GM12873 (cell line): ENCODE measurements around the gene ZFPM1.
A peak's percentile ranks its signal among the peaks of the same experiment; 100 is the strongest.

Experiments
- TF ChIP-seq, protein P1 (sequence below): IDR thresholded peaks from 2 replicates; pipeline ENCODE4 v1.5.1; 2012; ENCODE audit warnings: low read depth, mild to moderate bottlenecking, moderate library complexity, low read length, control low read depth; ENCODE audit not compliant: insufficient read depth; ENCODE audit errors: missing control alignments

Gene ZFPM1

DNA sequence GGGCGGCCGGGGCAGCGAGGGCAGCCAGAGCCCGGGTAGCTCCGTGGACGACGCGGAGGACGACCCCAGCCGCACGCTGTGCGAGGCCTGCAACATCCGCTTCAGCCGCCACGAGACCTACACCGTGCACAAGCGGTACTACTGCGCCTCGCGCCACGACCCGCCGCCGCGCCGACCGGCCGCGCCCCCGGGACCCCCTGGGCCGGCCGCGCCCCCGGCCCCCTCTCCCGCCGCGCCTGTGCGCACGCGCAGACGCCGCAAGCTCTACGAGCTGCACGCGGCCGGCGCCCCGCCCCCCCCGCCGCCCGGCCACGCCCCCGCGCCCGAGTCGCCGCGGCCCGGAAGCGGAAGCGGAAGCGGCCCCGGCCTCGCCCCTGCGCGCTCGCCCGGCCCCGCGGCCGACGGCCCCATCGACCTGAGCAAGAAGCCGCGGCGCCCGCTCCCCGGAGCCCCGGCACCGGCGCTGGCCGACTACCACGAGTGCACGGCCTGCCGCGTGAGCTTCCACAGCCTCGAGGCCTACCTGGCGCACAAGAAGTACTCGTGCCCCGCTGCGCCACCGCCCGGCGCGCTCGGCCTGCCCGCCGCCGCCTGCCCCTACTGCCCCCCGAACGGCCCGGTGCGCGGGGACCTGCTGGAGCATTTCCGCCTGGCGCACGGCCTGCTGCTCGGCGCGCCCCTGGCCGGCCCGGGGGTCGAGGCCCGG is 81.0 kb downstream of the ZFPM1 start:
- TF ChIP-seq, protein P1, sequence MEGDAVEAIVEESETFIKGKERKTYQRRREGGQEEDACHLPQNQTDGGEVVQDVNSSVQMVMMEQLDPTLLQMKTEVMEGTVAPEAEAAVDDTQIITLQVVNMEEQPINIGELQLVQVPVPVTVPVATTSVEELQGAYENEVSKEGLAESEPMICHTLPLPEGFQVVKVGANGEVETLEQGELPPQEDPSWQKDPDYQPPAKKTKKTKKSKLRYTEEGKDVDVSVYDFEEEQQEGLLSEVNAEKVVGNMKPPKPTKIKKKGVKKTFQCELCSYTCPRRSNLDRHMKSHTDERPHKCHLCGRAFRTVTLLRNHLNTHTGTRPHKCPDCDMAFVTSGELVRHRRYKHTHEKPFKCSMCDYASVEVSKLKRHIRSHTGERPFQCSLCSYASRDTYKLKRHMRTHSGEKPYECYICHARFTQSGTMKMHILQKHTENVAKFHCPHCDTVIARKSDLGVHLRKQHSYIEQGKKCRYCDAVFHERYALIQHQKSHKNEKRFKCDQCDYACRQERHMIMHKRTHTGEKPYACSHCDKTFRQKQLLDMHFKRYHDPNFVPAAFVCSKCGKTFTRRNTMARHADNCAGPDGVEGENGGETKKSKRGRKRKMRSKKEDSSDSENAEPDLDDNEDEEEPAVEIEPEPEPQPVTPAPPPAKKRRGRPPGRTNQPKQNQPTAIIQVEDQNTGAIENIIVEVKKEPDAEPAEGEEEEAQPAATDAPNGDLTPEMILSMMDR = peak; percentile 11

DNA sequence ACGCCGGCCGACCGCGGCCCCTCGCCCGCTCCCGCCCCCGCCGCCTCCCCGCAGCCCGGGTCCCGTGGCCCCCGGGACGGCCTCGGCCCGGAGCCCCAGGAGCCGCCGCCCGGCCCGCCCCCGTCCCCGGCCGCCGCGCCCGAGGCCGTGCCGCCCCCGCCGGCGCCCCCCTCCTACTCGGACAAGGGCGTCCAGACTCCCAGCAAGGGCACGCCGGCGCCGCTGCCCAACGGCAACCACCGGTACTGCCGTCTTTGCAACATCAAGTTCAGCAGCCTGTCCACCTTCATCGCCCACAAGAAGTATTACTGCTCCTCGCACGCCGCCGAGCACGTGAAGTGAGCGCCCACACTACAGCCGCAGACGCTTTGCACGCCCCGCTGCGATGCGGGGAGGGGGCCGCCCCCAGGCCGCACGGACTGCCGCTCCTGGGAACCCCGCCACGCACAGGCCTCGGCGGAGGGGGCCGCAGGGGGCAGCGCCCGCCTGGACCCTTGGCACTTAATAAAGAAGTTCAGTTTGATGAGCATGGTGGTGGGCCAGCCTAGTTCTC is 81.6 kb downstream of the ZFPM1 start:
- TF ChIP-seq, protein P1 = peak; percentile 36

DNA sequence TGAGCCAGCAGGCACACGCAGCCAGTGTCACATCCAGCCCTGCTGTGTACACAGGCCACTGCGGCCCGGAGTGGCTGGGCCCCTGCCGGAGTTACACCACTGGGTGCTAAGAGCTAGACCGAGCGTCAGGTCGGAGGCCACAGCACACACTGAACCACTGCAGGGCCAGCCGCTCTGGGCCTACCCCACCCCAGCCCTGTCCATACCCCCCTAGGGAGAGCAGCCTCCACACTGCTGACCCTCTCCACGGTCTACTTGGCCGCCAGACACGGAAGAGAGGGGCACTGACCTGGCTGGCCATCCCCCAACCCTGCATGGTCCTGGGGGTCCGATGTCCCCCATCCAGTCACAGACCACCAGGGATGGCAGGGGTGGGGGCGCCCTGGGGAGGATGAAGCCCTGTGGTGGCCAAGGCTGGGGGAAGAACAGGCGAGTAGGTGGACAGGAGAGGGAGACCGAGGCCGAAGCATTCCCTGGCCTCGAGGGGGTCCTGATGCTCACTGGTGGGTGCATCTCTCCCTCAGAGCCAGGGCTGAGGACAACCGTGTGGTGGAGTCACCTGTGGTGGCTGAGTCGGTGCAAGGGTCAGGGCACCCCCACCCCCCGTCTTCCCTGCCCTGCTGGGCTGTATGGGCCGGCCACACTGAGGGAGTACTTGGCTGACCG is 82.2 kb downstream of the ZFPM1 start:
- TF ChIP-seq, protein P1 = no peak

DNA sequence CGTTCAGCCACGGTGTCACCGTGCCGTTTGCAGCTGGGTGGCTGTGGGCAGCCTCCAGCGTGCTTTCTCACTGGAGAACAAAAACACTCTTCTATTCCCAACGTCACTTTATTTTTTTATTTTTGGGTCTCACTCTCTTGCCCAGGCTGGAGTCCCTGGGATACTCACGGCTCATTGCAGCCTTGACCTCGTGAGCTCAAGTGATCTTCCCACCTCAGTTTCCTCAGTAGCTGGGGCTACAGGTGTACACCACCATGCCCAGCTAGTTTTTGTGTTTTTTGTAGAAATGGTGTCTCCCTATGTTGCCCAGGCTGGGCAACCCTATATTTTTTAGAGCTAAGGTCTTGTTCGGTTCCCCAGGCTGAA is 82.8 kb downstream of the ZFPM1 start:
- TF ChIP-seq, protein P1 = no peak

DNA sequence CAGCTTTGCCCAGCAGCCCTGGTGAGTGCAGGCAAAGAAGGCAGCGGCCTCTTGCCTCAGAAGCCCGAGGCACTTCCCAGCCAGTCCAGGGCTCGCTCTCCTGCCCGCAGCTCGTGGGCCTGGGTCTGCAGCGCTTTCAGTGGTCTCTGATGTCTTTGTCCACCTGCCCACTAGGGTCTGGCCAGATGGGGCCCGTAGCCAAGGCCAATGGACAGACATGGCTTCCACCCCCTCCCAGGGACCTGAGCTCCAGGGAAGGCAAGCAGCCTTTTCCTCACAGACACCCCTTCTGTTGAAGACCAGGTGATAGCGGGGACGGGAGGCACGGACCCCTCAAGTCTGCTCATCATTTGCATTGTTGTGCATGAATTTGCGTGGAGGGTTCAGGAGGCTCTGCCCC is 83.4 kb downstream of the ZFPM1 start:
- TF ChIP-seq, protein P1 = no peak

DNA sequence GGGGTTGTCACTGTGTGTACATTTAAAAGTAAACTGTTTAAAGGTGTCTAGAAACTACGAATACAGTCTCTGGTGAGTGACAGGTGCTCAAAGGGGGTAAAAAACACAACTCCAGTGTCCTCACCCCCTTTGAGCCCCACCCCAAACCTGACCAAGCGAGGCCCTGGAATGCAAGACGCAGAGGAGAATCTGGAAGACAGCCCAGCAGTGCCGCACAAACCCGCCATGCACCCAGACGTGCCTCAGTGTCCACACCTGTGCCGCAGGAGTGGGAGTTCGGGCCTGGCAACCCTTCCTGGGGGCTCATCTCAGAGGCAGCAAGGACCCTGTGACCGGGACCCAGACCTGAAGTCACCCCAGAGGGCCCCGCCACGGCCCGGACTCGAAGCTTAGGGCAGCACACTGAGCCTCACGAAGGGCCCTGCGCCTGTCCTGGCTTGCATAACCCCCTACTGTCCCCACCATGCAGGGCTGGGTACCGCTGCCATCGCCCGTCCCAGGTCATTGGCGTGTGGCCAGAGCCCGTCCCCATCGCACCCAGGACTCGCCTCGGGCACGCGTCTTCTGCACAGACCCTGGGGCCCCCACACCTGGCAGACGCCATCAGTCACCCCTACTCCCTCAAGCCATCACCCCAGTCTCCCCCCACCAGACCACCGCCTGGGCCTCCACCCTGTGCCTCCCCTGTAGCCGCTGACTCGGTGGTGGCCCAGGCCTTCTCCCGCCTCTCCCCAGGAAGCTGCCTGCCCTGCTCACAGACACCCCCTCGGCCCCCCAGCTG is 84.1 kb downstream of the ZFPM1 start:
- TF ChIP-seq, protein P1 = no peak

DNA sequence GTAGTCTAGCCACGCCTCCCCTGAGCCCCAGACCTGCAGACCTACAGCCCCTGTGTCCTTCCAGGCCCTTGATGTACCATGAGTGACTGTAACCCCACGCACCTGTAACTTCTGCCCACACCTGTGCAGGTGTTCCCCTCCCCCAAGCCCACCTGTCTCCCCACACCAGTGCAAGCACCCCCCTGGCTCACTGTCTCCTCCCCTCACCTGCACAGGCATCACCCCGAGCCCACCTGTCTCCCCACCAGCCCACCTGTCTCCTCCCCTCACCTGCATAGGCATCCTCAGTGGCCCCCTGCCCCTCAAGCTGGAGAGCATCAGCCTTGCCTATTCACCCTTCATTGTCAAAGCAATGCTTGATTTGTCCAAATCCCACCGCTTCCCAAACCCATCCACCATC is 84.8 kb downstream of the ZFPM1 start:
- TF ChIP-seq, protein P1 = no peak
